AG04450 (cell line): ENCODE results near the gene DRAM2. TPM values are rescaled to one million over a fixed set of nuclear protein-coding genes. Genes with fewer than 3 reads are reported as not detected.

Experiments
- CTCF ChIA-PET: fragments of 300-600, 350-600 bp; formaldehyde crosslinking; extraction: SDS; loops from one replicate; lab custom pipeline; 2022; ENCODE audit warnings: antibody characterized with exemption, inconsistent platforms; lab: Charles Lee
- POLR2A ChIA-PET: fragments of 350-600 bp; formaldehyde crosslinking; extraction: SDS; loops from one replicate; lab custom pipeline; 2021; ENCODE audit warnings: antibody characterized with exemption, inconsistent platforms; lab: Yijun Ruan, JAX
- DNase-seq: peaks from one replicate; pipeline ENCODE4 v3.0.0-alpha.2; 2011; ENCODE audit warnings: low read depth, low spot score
- H3K27ac ChIP-seq: one replicate; pipeline ENCODE4 v1.5.1; 2012; ENCODE audit warnings: low read depth, low read length, control low read depth
- H3K27me3 ChIP-seq: one replicate; pipeline ENCODE4 v1.6.0; 2012; ENCODE audit warnings: low read length; ENCODE audit not compliant: control insufficient read depth, insufficient read depth
- H3K4me3 ChIP-seq: 2 replicates; pipeline ENCODE4 v1.5.1; 2011; ENCODE audit warnings: mild to moderate bottlenecking, low read depth, low read length, control low read depth
- H3K9me3 ChIP-seq: 2 replicates; pipeline ENCODE4 v1.5.1; 2012; ENCODE audit warnings: low read length; ENCODE audit not compliant: control insufficient read depth, insufficient read depth
- CTCF ChIP-seq: IDR thresholded peaks from 2 replicates; pipeline ENCODE4 v1.5.1; 2011; ENCODE audit warnings: low read depth, low read length, control low read depth, inconsistent platforms
- polyA minus RNA-seq: library from RNA; depleted of rRNA, polyadenylated mRNA; stranded (reverse); fragments of >200 nt; gene quantifications from 2 replicates; pipeline ENCODE4 v1.2.3, GENCODE V29; 2011; rRNA and poly(A)+ RNA removed
- polyA plus RNA-seq: library from polyadenylated mRNA; depleted of rRNA; stranded (reverse); fragments of >200 nt; gene quantifications from 2 replicates; pipeline ENCODE4 v1.2.3, GENCODE V29; 2011; rRNA removed

The DRAM2 gene
- polyA plus RNA-seq, result 73.7 and 86.5 TPM in 2 replicates
- polyA minus RNA-seq, result 22.2 and 37.0 TPM in 2 replicates

- no peak for TF ChIP-seq CTCF
- no peaks in the 10 kb centered on the region for H3K27me3 ChIP-seq
- H3K27ac ChIP-seq, result peak within 1 kb of the TSS; percentile 83
- CTCF ChIA-PET, result no interaction called here
- peak; percentile 83 for DNase-seq
- POLR2A ChIA-PET, result interaction anchor here (1.5 to 2.7 kb wide), 2 partner anchors 51 to 176 kb away, joined by 4 to 11 read pairs; partner anchors contain the start of gene LRIF1
- H3K4me3 ChIP-seq, result peak within 1 kb of the TSS; percentile 85
- peaks cover 4% of the 10 kb centered on the region; the same call in 1 of the 2 replicates for H3K9me3 ChIP-seq
Measured at GRCh38 chr1:111139956-111140679, at the start of gene DRAM2, which contains the start of gene CEPT1. Gene DRAM2 (minus strand): TSS chr1:111140093. CDS start chr1:111131554, 8,539 bp downstream. Gene CEPT1 (plus strand): TSS chr1:111140223. CDS start chr1:111147715, 7,492 bp downstream.

- DNase-seq, result no peak
- Histone ChIP-seq H3K27ac (no peak overlapping the region), H3K9me3 (no peaks in the 10 kb centered on the region), H3K4me3 (no peak overlapping the region), H3K27me3 (no peaks in the 10 kb centered on the region)
- POLR2A ChIA-PET, result no interaction called here
- TF ChIP-seq CTCF, result no peak
- CTCF ChIA-PET, result no interaction called here
Measured at GRCh38 chr1:111184663-111185062, 44.8 kb upstream of the DRAM2 start.

- H3K27me3 ChIP-seq, result no peaks in the 10 kb centered on the region
- ChIA-PET CTCF (interaction anchor here (0.8 to 1.4 kb wide), 2 partner anchors 10 to 39 kb away, joined by 4 read pairs; no protein-coding TSS in a partner anchor), POLR2A (interaction anchor here (0.6 kb wide), 1 partner anchor 46 kb away, joined by 5 read pairs; no protein-coding TSS in a partner anchor)
- no peak for TF ChIP-seq CTCF
- no peak overlapping the region for H3K4me3 ChIP-seq
- no peak overlapping the region for H3K27ac ChIP-seq
- no peaks in the 10 kb centered on the region for H3K9me3 ChIP-seq
- DNase-seq, result no peak
Measured at GRCh38 chr1:111183308-111184069, 43.6 kb upstream of the DRAM2 start.

GRCh38 chr1:111182052-111182451 is 42.2 kb upstream of the DRAM2 start:
- Histone ChIP-seq H3K9me3 (no peaks in the 10 kb centered on the region), H3K27me3 (no peaks in the 10 kb centered on the region), H3K27ac (no peak overlapping the region), H3K4me3 (no peak overlapping the region)
- ChIA-PET CTCF (no interaction called here), POLR2A (no interaction called here)
- no peak for TF ChIP-seq CTCF
- no peak for DNase-seq
